Ramos (cell line): Measurements from ENCODE around the gene GCNT4.

Source experiments
- in situ Hi-C: fragments of 300-500 bp; cut with MboI; formaldehyde crosslinking; loops from one replicate; pipeline ENCODE4 v1.14.3; 2022; ENCODE audit warnings: low sequenced_read_pairs; ENCODE audit not compliant: unreplicated experiment

The GCNT4 gene

DNA sequence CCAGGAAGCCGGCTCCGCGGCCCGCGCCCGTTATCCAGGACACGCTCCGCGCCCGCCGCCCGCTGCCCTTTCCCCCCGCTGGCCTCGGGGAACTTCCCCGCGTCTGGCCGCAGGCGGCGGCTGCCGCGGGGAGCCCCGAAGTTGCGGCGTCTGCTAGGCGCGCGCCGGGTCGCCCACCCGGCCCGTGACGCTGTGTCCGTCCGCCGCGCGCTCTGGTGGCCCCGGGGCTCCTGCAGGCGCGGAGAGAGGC lies 621 bp upstream of the GCNT4 start:
- in situ Hi-C loops: no loop called here

- in situ Hi-C loops: no loop called here
Measured at GRCh38 chr5:75051217-75051751, 1.1 kb downstream of the GCNT4 start.

GRCh38 chr5:75050415-75050814 lies 1.9 kb downstream of the GCNT4 start:
- in situ Hi-C loops: no loop called here

GRCh38 chr5:75049456-75050351 lies 2.7 kb downstream of the GCNT4 start:
- in situ Hi-C loops: no loop called here

DNA sequence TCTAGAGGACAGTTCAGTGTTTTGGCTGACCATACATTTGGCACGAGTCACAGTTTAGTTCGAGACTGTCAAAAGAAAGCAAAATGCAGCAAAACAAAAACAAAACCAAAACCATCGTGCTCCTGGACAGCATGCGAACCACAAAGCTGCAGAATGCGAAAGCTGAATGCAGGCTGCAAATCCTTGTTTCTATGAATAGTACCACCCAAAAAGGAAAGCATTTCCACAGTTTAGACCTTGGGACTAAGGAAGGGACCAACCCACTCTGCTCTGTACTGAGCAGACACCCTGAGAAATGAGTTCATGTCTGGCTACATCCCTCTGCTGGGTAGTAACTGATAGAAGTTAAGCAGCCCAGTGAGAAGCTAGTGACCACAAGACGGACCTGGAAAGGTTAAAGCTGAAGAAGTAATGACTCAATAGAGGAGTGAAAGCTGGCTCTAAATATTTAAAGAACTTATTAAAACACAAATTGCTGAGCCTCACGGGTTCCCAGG lies 3.9 kb downstream of the GCNT4 start:
- in situ Hi-C loops: no loop called here

DNA sequence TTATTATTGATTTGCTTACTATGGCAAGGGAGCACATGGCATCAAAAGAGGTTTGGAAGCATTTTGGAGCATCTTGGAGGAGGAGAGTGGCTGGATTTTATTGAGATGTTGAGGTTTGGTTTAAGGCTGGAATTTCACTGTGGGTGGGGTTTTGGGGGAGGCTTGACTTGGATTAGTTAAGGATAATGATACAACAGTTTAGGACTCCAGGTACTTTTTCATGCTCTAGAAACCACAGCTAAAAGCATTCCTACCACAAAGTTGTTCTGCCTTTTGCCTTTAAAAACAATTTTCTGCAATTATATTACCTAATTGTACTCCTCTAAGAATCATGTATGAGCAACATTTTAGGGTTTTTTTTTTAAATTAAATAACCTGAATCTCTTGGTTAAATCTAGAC lies 5.0 kb downstream of the GCNT4 start:
- in situ Hi-C loops: no loop called here

- in situ Hi-C loops: no loop called here
Measured at GRCh38 chr5:75046366-75047142, 5.8 kb downstream of the GCNT4 start.

GRCh38 chr5:75045071-75045470 lies 7.3 kb downstream of the GCNT4 start:
- in situ Hi-C loops: no loop called here

GRCh38 chr5:75044406-75044805 lies 8.0 kb downstream of the GCNT4 start:
- in situ Hi-C loops: no loop called here

GRCh38 chr5:75043633-75044264 lies 8.6 kb downstream of the GCNT4 start:
- in situ Hi-C loops: no loop called here

DNA sequence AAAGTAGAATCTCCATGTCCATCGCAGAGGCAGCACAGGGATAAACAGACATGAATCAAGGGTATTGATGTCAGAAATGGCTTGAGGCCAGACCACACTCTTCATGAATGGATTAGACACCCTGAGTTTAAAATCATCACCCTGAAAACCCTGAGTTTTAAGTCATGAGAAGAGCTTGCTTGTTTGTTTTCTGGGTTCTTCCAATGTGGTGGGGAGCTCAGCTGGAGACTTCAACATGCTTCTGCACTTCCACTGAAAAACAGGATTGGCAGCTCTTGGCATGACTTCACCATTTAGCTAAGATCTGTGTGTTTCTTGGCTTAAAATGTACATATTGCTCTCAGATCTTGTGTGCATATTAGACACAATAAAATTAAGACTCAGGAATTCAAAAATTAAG lies 9.8 kb downstream of the GCNT4 start:
- in situ Hi-C loops: no loop called here

DNA sequence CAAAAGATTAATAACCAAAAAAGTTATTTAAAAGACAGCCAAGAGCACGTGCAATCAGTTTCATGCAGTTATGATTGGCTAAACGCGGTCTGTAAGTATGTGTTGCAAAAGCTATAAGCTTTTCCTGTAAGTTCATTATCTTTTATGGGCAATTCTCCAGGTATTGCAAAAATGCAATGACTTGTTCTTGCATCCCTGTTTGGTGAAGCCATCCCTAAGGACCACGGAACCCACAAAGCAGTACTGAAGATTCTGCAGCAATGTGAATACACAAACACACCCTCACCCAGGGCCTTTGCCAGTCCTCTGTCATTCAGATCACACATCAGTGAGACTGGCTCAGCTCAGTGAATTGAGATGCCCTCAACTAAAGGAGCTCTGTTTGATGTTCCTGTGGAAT lies 11.4 kb downstream of the GCNT4 start:
- in situ Hi-C loops: no loop called here

DNA sequence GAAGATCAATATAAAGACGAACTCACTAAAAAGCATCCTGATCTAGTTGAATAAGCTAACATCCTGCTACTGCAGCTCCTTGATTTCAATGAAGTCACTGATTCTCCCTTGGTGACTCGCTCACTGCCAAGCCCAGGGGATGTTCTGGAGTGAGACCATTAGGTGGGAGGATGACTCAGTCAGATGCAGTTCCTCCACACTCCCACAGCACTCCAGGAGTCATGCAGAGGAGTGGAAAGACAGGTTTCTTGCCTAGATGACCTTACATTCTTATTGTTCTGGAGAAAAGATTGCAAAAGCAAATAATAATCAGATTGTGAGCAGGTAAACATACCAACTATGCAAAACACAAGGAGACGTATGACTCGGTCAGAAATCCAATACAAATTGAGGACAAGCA lies 15.3 kb downstream of the GCNT4 start:
- in situ Hi-C loops: no loop called here

GRCh38 chr5:75034137-75034739 lies 18.1 kb downstream of the GCNT4 start:
- in situ Hi-C loops: no loop called here

DNA sequence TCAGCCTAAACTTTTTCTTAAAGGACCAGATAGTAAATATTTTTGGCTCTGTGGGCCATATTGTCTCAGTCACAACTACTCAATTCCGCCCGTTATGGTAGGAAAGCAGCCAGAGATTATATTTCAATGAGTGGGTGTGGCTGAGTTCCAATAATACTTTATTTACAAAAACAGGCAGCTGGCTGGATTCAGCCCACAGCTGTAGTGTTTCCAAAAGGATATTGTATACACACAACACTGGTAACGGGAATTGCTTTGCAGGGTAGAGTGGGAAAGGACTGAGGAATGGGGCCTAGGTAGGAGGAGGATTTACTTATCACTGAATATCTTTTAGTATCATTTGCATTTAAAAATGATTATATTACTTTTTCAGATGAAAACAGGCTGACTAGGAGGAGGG lies 21.0 kb downstream of the GCNT4 start:
- in situ Hi-C loops: no loop called here

- in situ Hi-C loops: no loop called here
Measured at GRCh38 chr5:75028090-75028489, 24.3 kb downstream of the GCNT4 start.

- in situ Hi-C loops: no loop called here
Measured at GRCh38 chr5:75023368-75024159, 28.8 kb downstream of the GCNT4 start.

GRCh38 chr5:75021800-75022199 lies 30.6 kb downstream of the GCNT4 start:
- in situ Hi-C loops: no loop called here

GRCh38 chr5:75021219-75021618 lies 31.1 kb downstream of the GCNT4 start:
- in situ Hi-C loops: no loop called here
